Body of pancreas (tissue), 4 donors: Measurements from ENCODE around the gene ETFDH. TPM values are rescaled to one million over a fixed set of nuclear protein-coding genes. Genes with fewer than 3 reads are reported as not detected.
"Not testable (repeated sequence)": the region's sequence is repeated elsewhere in the genome, so short reads cannot be mapped to it uniquely, and the experiment has no call there.

Experiments
- ATAC-seq: fragments of 150-250 bp; one replicate; pipeline ENCODE4 v1.9.1; 2016
- DNase-seq, 4 donors: peaks; one replicate each; pipeline ENCODE4 v3.0.0-alpha.2; 2019
- H3K27ac ChIP-seq, 4 donors: fragments of 200-600 bp; sonication (generic); 1 replicate in 3 of 4; 2 replicates in 1 of 4; pipeline versions ENCODE4 v1.5.1 to v1.6.1; 2016 to 2019; ENCODE audit warnings: mild to moderate bottlenecking in 1 of 4, mixed read lengths in 1 of 4, moderate library complexity in 1 of 4
- H3K27me3 ChIP-seq, 2 donors: fragments of 200-600 bp; sonication (generic); one replicate each; pipeline ENCODE4 v1.6.0; 2016; ENCODE audit warnings: mild to moderate bottlenecking in 1 of 2
- H3K36me3 ChIP-seq, 2 donors: fragments of 200-600 bp; sonication (generic); replicated peaks in 1 of 2; 2 replicates each; pipeline ENCODE4 v1.5.1; 2016; ENCODE audit warnings: low read depth in 2 of 2; ENCODE audit not compliant: insufficient read depth in 1 of 2
- H3K4me1 ChIP-seq: fragments of 200-600 bp; sonication (generic); one replicate; pipeline ENCODE4 v1.6.0; 2016
- H3K4me3 ChIP-seq, 2 donors: fragments of 200-600 bp; sonication (generic); 1 replicate in 1 of 2; 2 replicates in 1 of 2; pipeline ENCODE4 v1.5.1; 2016 to 2019
- H3K9me3 ChIP-seq, 3 donors: fragments of 200-600 bp; sonication (generic); 1 replicate in 2 of 3; 2 replicates in 1 of 3; pipeline ENCODE4 v1.5.1; 2016
- POLR2A ChIP-seq, 3 donors: fragments of 450-650 bp; IDR thresholded peaks; one replicate each; pipeline ENCODE4 v1.6.1; 2016; ENCODE audit warnings: antibody characterized with exemption in 3 of 3, mild to moderate bottlenecking in 2 of 3
- WGBS, 2 donors: methylation state at CpG; one replicate each; pipeline ENCODE4 v1.1.5; 2017; 5-methylcytosine and 5-hydroxymethylcytosine counted together
- intact Hi-C: fragments of 100-400 bp; cut with DNase I; formaldehyde crosslinking; loops from one replicate; pipeline ENCODE4 v1.15.1; 2023
- total RNA-seq, 2 donors: library from RNA; depleted of rRNA; stranded (reverse); fragments of >200 nt; gene quantifications; one replicate each; pipeline ENCODE4 v1.1.0, GENCODE V29; 2016
- TF ChIP-seq, protein P1 (sequence below), 7 experiments: fragments of 450-650 bp in 4 of 7; fragments of 200-600 bp in 3 of 7; sonication (generic) in 3 of 7; IDR thresholded peaks; one replicate each; pipeline ENCODE4 v1.5.1; 2016 to 2019; ENCODE audit warnings: antibody characterized with exemption in 7 of 7

The ETFDH gene
- total RNA-seq, 2 donors from 2014 or later = 24.4 to 96.2 TPM

DNA sequence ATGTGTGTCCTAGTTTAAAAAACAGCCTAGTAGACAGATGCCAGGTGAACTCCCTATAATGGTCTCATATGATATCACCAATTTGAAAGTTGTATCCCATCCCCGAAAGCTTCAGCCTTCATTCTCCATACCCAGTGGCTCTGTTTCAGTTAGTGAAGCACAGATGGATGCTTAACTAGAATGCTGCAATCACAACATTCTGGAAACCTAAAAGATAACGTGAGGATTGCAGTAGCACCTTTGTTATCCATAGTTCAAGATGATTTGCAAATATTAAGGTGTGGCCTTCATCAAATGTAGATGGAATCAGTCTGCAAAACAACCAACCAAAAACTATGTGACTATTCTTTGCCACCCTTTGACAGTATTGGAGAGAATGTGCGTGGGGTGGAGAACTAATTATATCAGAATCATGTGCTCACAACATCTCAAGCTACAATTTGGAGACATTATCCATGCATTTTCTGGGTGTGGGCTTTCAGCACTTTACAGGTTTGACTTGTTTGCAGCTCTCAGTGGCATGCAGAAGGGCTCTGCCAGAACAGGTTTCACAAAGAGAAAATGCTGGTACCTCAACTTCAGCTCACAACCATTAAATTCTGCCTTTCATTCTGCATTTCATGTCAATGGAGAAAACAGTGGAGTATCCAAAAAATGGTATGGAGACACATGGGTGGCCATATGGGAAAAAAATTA lies 69.4 kb downstream of the ETFDH start:
- DNase-seq = no peak
- H3K4me3 ChIP-seq = no peak overlapping the region

DNA sequence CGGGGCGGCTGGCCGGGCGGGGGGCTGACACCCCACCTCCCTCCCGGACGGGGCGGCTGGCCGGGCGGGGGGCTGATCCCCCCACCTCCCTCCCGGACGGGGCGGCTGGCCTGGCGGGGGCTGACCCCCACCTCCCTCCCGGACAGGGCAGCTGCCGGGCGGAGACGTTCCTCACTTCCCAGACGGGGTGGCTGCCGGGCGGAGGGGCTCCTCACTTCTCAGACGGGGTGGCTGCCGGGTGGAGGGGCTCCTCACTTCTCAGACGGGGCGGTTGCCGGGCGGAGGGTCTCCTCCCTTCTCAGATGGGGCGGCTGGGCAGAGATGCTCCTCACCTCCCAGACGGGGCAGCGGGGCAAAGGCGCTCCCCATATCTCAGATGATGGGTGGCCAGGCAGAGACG lies 74.4 kb downstream of the ETFDH start:
- DNase-seq, intact Hi-C loops, ATAC-seq, H3K27me3 ChIP-seq, H3K9me3 ChIP-seq, H3K4me1 ChIP-seq, H3K36me3 ChIP-seq, H3K27ac ChIP-seq, H3K4me3 ChIP-seq: not testable (repeated sequence)
- WGBS, 2 donors = 96% methylated on average over 5 of the region's 31 CpGs; no CpG with 5 or more reads in 1 of the 2 donors

More for the DNA sequence above, 69.4 kb downstream of the ETFDH start:
- Histone ChIP-seq H3K36me3 (no peaks in the 10 kb centered on the region), H3K4me1 (no peaks in the 10 kb centered on the region), H3K27ac (no peak overlapping the region), H3K27me3 (no peaks in the 10 kb centered on the region), H3K9me3 (no peaks in the 10 kb centered on the region)
- intact Hi-C loops = no loop called here
- ATAC-seq = no peak
- 84 to 88% methylated on average over 3 of the region's 3 CpGs for WGBS, 2 donors
- no peak for TF ChIP-seq POLR2A (IDR thresholded peaks at IDR 0.05)
- TF ChIP-seq, protein P1, sequence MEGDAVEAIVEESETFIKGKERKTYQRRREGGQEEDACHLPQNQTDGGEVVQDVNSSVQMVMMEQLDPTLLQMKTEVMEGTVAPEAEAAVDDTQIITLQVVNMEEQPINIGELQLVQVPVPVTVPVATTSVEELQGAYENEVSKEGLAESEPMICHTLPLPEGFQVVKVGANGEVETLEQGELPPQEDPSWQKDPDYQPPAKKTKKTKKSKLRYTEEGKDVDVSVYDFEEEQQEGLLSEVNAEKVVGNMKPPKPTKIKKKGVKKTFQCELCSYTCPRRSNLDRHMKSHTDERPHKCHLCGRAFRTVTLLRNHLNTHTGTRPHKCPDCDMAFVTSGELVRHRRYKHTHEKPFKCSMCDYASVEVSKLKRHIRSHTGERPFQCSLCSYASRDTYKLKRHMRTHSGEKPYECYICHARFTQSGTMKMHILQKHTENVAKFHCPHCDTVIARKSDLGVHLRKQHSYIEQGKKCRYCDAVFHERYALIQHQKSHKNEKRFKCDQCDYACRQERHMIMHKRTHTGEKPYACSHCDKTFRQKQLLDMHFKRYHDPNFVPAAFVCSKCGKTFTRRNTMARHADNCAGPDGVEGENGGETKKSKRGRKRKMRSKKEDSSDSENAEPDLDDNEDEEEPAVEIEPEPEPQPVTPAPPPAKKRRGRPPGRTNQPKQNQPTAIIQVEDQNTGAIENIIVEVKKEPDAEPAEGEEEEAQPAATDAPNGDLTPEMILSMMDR (IDR thresholded peaks at IDR 0.05) = no peak

GRCh38 chr4:158750379-158750778 lies 78.3 kb downstream of the ETFDH start:
- Histone ChIP-seq H3K4me1 (no peaks in the 10 kb centered on the region), H3K27me3 (no peaks in the 10 kb centered on the region), H3K9me3 (no peaks in the 10 kb centered on the region), H3K27ac (no peak overlapping the region), H3K36me3 (no peaks in the 10 kb centered on the region), H3K4me3 (no peak overlapping the region)
- 74 to 81% methylated on average over 3 of the region's 3 CpGs for whole genome bisulfite sequencing, 2 donors
- intact Hi-C loops = no loop called here
- no peak for DNase-seq
- no peak for TF ChIP-seq POLR2A (IDR thresholded peaks at IDR 0.05)
- TF ChIP-seq, protein P1 (IDR thresholded peaks at IDR 0.05) = no peak
- no peak for ATAC-seq

DNA sequence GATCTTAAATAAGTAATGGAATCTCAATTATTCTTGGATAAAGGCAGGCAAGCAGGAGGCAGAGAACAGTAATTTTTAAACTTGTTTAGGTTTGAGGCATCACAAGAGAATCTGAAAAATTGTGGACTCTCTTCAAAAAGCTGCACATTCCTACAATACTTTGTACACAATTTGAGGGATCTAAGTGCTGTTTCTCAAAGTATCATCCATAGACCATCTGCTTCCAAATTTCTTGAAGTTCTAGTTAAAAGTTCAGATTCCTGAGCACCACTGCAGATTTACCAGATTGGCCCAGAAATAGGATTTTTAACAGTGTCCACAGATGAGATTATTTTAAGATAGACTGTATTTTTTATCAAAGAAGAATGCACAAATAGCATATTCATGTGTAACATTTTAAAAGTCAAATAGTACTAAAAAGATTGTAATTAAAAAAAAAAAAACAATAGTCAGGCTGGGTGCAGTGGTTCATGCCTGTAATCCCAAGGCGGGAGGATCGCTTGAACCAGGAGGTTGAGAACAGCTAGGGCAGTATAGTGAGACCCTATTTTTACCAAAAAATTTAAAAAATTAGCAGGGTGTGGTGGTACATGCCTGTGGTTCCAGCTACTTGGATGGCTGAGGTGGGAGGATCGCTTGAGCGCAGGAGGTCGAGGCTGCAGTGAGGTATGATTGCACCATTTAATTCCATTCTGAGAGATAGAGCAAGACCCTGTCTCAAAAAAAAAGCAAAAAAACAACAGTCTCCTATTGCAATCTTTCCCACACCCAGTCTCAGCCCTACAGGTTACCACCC lies 82.5 kb downstream of the ETFDH start:
- no peaks in the 10 kb centered on the region for H3K9me3 ChIP-seq
- H3K27me3 ChIP-seq = no peaks in the 10 kb centered on the region
- DNase-seq (no peak), ATAC-seq (no peak)
- H3K4me1 ChIP-seq = no peaks in the 10 kb centered on the region
- 96 to 97% methylated on average over 5 of the region's 5 CpGs for WGBS, 2 donors
- H3K36me3 ChIP-seq = no peaks in the 10 kb centered on the region
- no peak overlapping the region for H3K4me3 ChIP-seq
- TF ChIP-seq POLR2A (IDR thresholded peaks at IDR 0.05) = no peak
- TF ChIP-seq, protein P1 (IDR thresholded peaks at IDR 0.05) = no peak
- intact Hi-C loops = no loop called here
- H3K27ac ChIP-seq = no peak overlapping the region

GRCh38 chr4:158755819-158756218 lies 83.7 kb downstream of the ETFDH start:
- H3K9me3 ChIP-seq, intact Hi-C loops, H3K4me3 ChIP-seq, H3K36me3 ChIP-seq, H3K4me1 ChIP-seq, H3K27ac ChIP-seq, DNase-seq, ATAC-seq, H3K27me3 ChIP-seq: not testable (repeated sequence)
- 89 to 91% methylated on average over 7 of the region's 7 CpGs for WGBS, 2 donors
